ENCODE measurements around the gene FDX1. TPM values are rescaled to one million over a fixed set of nuclear protein-coding genes. Genes with fewer than 3 reads are reported as not detected.

FDX1 gene
- total and polyA plus RNA-seq, 2 of the 8 experiments (the other 6 are each of a cell fraction or from before 2014, with no cell fraction given), result 3.7 to 9.6 TPM

- H2BK15ac ChIP-seq (ENCODE audit: low read length), result no peak overlapping the region
- H3K23me2 ChIP-seq (ENCODE audit: low read depth, low read length), result no peaks in the 10 kb centered on the region; the same call in 1 of the 2 replicates
- H2AK5ac ChIP-seq (ENCODE audit: low read depth, low read length), result no peak overlapping the region
- H3K4me2 ChIP-seq (ENCODE audit: insufficient read depth in 1 of 2, low read depth in 2 of 2, low read length in 2 of 2), result no peak overlapping the region
- H2BK5ac ChIP-seq (ENCODE audit: low read depth, low read length), result no peak overlapping the region
- H3K4ac ChIP-seq (replicated peaks; ENCODE audit: insufficient read length, low read depth, low read length), result no peak overlapping the region
- H3K36me3 ChIP-seq (ENCODE audit: control insufficient read depth in 2 of 4, insufficient read depth in 4 of 4, low read length in 3 of 4), result peaks cover 0 to 10% (median 4%) of the 10 kb centered on the region in 4 experiments; a peak in 3 of 8 replicates
- H3K79me1 ChIP-seq (ENCODE audit: low read depth, low read length), result 0 out of 2 replicates have a peak, but pooled peaks cover 4% of the 10 kb centered on the region
- DNase-seq (ENCODE audit: low read depth in 1 of 2, low spot score in 2 of 2), result no peak
- FAIRE-seq, result no peak
- no peak overlapping the region for H2BK12ac ChIP-seq (ENCODE audit: low read depth, low read length)
- no peaks in the 10 kb centered on the region for H3K27me3 ChIP-seq (replicated peaks in 1 of 4; ENCODE audit: control insufficient read depth in 3 of 4, extremely low read depth in 1 of 4, insufficient read depth in 3 of 4, low read length in 3 of 4)
- peaks cover 0 to 29% of the 10 kb centered on the region in 2 experiments; a peak in 2 of 4 replicates for H3K79me2 ChIP-seq (ENCODE audit: control insufficient read depth in 1 of 2, insufficient read depth in 2 of 2, low read length in 2 of 2)
- no peak overlapping the region for H3K23ac ChIP-seq (ENCODE audit: insufficient read length)
- peaks cover 0 to 2% of the 10 kb centered on the region in 2 experiments for H4K20me1 ChIP-seq (replicated peaks in 1 of 2; ENCODE audit: control insufficient read depth in 1 of 2, insufficient read depth in 2 of 2, low read length in 2 of 2)
- H4K8ac ChIP-seq (ENCODE audit: extremely low read depth, insufficient read depth, low read length), result no peak overlapping the region
- H3K9me3 ChIP-seq (ENCODE audit: insufficient read depth in 2 of 2, low read depth in 1 of 2, low read length in 1 of 2), result peaks cover 0 to 2% of the 10 kb centered on the region in 2 experiments; a peak in 1 of 4 replicates
- POLR2A ChIA-PET (ENCODE audit: partially characterized antibody), result no interaction called here
- no peak overlapping the region for H3K4me3 ChIP-seq (ENCODE audit: extremely low read depth in 1 of 4, insufficient read depth in 2 of 4, low read depth in 3 of 4, low read length in 4 of 4)
- peaks cover 0 to under 1% (median 0%) of the 10 kb centered on the region in 4 experiments; a peak in 1 of 7 replicates for H3K4me1 ChIP-seq (replicated peaks in 1 of 4; ENCODE audit: control insufficient read depth in 3 of 4, insufficient read depth in 4 of 4, low read length in 3 of 4)
- 78% methylated on average over 2 of the region's 2 CpGs; no CpG with 5 or more reads in 1 of the 2 experiments for WGBS, 2 experiments (ENCODE audit: extremely low coverage in 1 of 2, insufficient coverage in 1 of 2, insufficient read length in 1 of 2, insufficient replicate concordance in 2 of 2, low coverage in 1 of 2, low lambda C conversion rate in 2 of 2, missing lambda C conversion rate in 1 of 2)
- H3K27ac ChIP-seq (ENCODE audit: low read depth, low read length), result no peak overlapping the region
- no peak overlapping the region for H3K18ac ChIP-seq (ENCODE audit: extremely low read depth, low read length)
- H2AFZ ChIP-seq (ENCODE audit: low read length), result no peak overlapping the region
- H4K91ac ChIP-seq (replicated peaks; ENCODE audit: insufficient read length, low read length), result no peak overlapping the region
- no peak overlapping the region for H3K14ac ChIP-seq (ENCODE audit: insufficient read length)
- no peak overlapping the region for H2BK20ac ChIP-seq (ENCODE audit: low read length)
- no peak overlapping the region for H3K9ac ChIP-seq (replicated peaks in 1 of 4; ENCODE audit: extremely low read depth in 1 of 4, low read depth in 3 of 4, low read length in 3 of 4)
- H3K56ac ChIP-seq (replicated peaks; ENCODE audit: insufficient read length, low read depth, low read length), result no peak overlapping the region
- H2BK120ac ChIP-seq (replicated peaks; ENCODE audit: low read depth, low read length), result no peak overlapping the region
- CTCF ChIA-PET (ENCODE audit: partially characterized antibody), result interaction anchor here (0.6 to 1.1 kb wide), 3 partner anchors 9 to 409 kb away, joined by 3 to 4 read pairs (median 3); no protein-coding TSS in a partner anchor
- no peak overlapping the region for H4K5ac ChIP-seq (ENCODE audit: insufficient read length, low read depth, low read length)
- TF ChIP-seq RBBP5 (IDR thresholded peaks at IDR 0.05; ENCODE audit: borderline replicate concordance, low read depth, low read length), result no peak
- no peak for TF ChIP-seq SP1 (IDR thresholded peaks at IDR 0.05; ENCODE audit: low read depth, low read length)
These were observed 8.3 kb downstream of the FDX1 start for GRCh38 chr11:110438017-110438416.
